Neural cell (in vitro differentiated cells): Measurements from ENCODE around the gene TRPM3.

Experiments used
- CTCF ChIP-seq: fragments of 450-650 bp; IDR thresholded peaks from 2 replicates; pipeline ENCODE4 v1.5.1; 2014; ENCODE audit warnings: antibody characterized with exemption, mild to moderate bottlenecking, moderate library complexity; ENCODE audit not compliant: poor library complexity, severe bottlenecking
- EZH2 ChIP-seq: fragments of 200-600, 300-800 bp; shearing (Covaris generic), sonication (generic); IDR thresholded peaks from 2 replicates; pipeline ENCODE4 v1.6.1; 2014; ENCODE audit warnings: antibody characterized with exemption, low read length, borderline replicate concordance, mild to moderate bottlenecking; ENCODE audit not compliant: insufficient read depth, poor library complexity, severe bottlenecking
- RAD21 ChIP-seq: fragments of 450-650 bp; conservative IDR thresholded peaks from 2 replicates; pipeline ENCODE4 v1.6.1; 2014; ENCODE audit warnings: antibody characterized with exemption, mild to moderate bottlenecking, moderate library complexity
- REST ChIP-seq: IDR thresholded peaks from 2 replicates; pipeline ENCODE4 v1.6.1; 2012; ENCODE audit warnings: borderline replicate concordance
- SMC3 ChIP-seq: fragments of 450-650 bp; conservative IDR thresholded peaks from 2 replicates; pipeline ENCODE4 v1.6.1; 2014; ENCODE audit warnings: antibody characterized with exemption, mild to moderate bottlenecking, moderate library complexity; ENCODE audit not compliant: poor library complexity

- TF ChIP-seq SMC3 (no peak), RAD21 (no peak), CTCF (no peak), EZH2 (no peak), REST (no peak)
Observed at GRCh38 chr9:71090896-71091295, 30.5 kb downstream of the TRPM3 start.
